Thyroid gland (tissue), 4 donors: ENCODE measurements around the gene MAP4K5.

Experiments used
- CTCF ChIP-seq, 6 experiments: fragments of 200-600 bp in 3 of 6; fragments of 450-650 bp in 3 of 6; sonication (generic) in 3 of 6; IDR thresholded peaks; one replicate each; pipeline ENCODE4 v1.5.1; 2016 to 2019; ENCODE audit warnings: antibody characterized with exemption in 6 of 6, mild to moderate bottlenecking in 2 of 6, inconsistent platforms in 1 of 6, moderate library complexity in 1 of 6
- POLR2A ChIP-seq, 2 donors: fragments of 450-650 bp; IDR thresholded peaks; one replicate each; pipeline ENCODE4 v1.6.1; 2017; ENCODE audit warnings: antibody characterized with exemption in 2 of 2, mild to moderate bottlenecking in 2 of 2, moderate library complexity in 1 of 2

- no peak for TF ChIP-seq CTCF (IDR thresholded peaks at IDR 0.05)
- no peak for TF ChIP-seq POLR2A (IDR thresholded peaks at IDR 0.05)
Measured at GRCh38 chr14:50381823-50382287, 150.5 kb downstream of the MAP4K5 start.
